Loucy (cell line): ENCODE results near the gene LY86.
A peak's percentile ranks its signal among the peaks of the same experiment; 100 is the strongest.

Source experiments
- H2AFZ ChIP-seq: fragments of 200-600 bp; sonication (generic); 2 replicates; pipeline ENCODE4 v1.6.0; 2016; ENCODE audit warnings: antibody characterized with exemption, mild to moderate bottlenecking, low read length, moderate library complexity
- H3F3A ChIP-seq: fragments of 200-600 bp; 2 replicates; pipeline ENCODE4 v1.6.0; 2016; ENCODE audit warnings: antibody characterized with exemption, low read depth, mild to moderate bottlenecking
- H3K27me3 ChIP-seq: fragments of 200-600 bp; sonication (generic); 2 replicates; pipeline ENCODE4 v1.6.1; 2014; ENCODE audit warnings: low read length, mild to moderate bottlenecking; ENCODE audit not compliant: insufficient read depth, poor library complexity, severe bottlenecking
- H3K36me3 ChIP-seq: fragments of 200-600 bp; sonication (generic); 2 replicates; pipeline ENCODE4 v1.6.1; 2016; ENCODE audit warnings: low read length; ENCODE audit not compliant: insufficient read depth
- H3K4me1 ChIP-seq: fragments of 200-600 bp; sonication (generic); 2 replicates; pipeline ENCODE4 v1.5.1; 2014; ENCODE audit warnings: low read length, mild to moderate bottlenecking; ENCODE audit not compliant: insufficient read depth, poor library complexity, severe bottlenecking
- H3K4me2 ChIP-seq: fragments of 200-600 bp; sonication (generic); 2 replicates; pipeline ENCODE4 v1.6.0; 2014; ENCODE audit warnings: antibody characterized with exemption, low read length, low read depth, mild to moderate bottlenecking; ENCODE audit not compliant: poor library complexity, severe bottlenecking
- H3K4me3 ChIP-seq: fragments of 200-600 bp; sonication (generic); 2 replicates; pipeline ENCODE4 v1.5.1; 2014; ENCODE audit warnings: low read length, mild to moderate bottlenecking, mixed read lengths; ENCODE audit not compliant: poor library complexity, severe bottlenecking
- H3K79me2 ChIP-seq: fragments of 200-600 bp; sonication (generic); 2 replicates; pipeline ENCODE4 v1.6.1; 2014; ENCODE audit warnings: low read length; ENCODE audit not compliant: insufficient read depth
- H3K9ac ChIP-seq: fragments of 200-600 bp; sonication (generic); 2 replicates; pipeline ENCODE4 v1.6.0; 2014; ENCODE audit warnings: mild to moderate bottlenecking, low read depth, low read length, moderate library complexity; ENCODE audit not compliant: poor library complexity, severe bottlenecking
- H3K9me2 ChIP-seq: fragments of 200-600 bp; sonication (generic); replicated peaks from 2 replicates; pipeline ENCODE4 v1.6.1; 2016; ENCODE audit warnings: low read depth, low read length, mixed read lengths
- H3K9me3 ChIP-seq: fragments of 200-600 bp; sonication (generic); 2 replicates; pipeline ENCODE4 v1.6.1; 2014; ENCODE audit warnings: mild to moderate bottlenecking, antibody characterized with exemption, low read length, low read depth; ENCODE audit not compliant: insufficient read depth
- H4K20me1 ChIP-seq: fragments of 200-600 bp; sonication (generic); 2 replicates; pipeline ENCODE4 v1.6.0; 2014; ENCODE audit warnings: antibody characterized with exemption, low read length, mild to moderate bottlenecking; ENCODE audit not compliant: insufficient read depth, poor library complexity, severe bottlenecking
- EZH2phosphoT487 ChIP-seq: fragments of 200-600 bp; IDR thresholded peaks from 2 replicates; pipeline ENCODE4 v1.6.1; 2018; ENCODE audit warnings: antibody characterized with exemption, mild to moderate bottlenecking, moderate library complexity, borderline replicate concordance
- TF ChIP-seq, protein P1 (sequence below): fragments of 200-600 bp; sonication (generic); conservative IDR thresholded peaks from 2 replicates; pipeline ENCODE4 v1.5.1; 2014; ENCODE audit warnings: mild to moderate bottlenecking, antibody characterized with exemption, low read length

LY86 gene

GRCh38 chr6:6694368-6694780 is 105.9 kb downstream of the LY86 start:
- H3K9ac ChIP-seq: no peak overlapping the region

GRCh38 chr6:6694825-6695624 is 106.5 kb downstream of the LY86 start:
- Histone ChIP-seq H3K27me3 (no peaks in the 10 kb centered on the region), H3K9me2 (no peaks in the 10 kb centered on the region), H3K36me3 (no peaks in the 10 kb centered on the region), H3K4me3 (no peak overlapping the region), H4K20me1 (no peaks in the 10 kb centered on the region), H3K9me3 (no peaks in the 10 kb centered on the region), H2AFZ (no peak overlapping the region), H3K79me2 (no peaks in the 10 kb centered on the region), H3K4me1 (peaks cover 30% of the 10 kb centered on the region), H3K9ac (no peak overlapping the region), H3K4me2 (no peak overlapping the region), H3F3A (no peaks in the 10 kb centered on the region)
- TF ChIP-seq EZH2phosphoT487: no peak
- TF ChIP-seq, protein P1, sequence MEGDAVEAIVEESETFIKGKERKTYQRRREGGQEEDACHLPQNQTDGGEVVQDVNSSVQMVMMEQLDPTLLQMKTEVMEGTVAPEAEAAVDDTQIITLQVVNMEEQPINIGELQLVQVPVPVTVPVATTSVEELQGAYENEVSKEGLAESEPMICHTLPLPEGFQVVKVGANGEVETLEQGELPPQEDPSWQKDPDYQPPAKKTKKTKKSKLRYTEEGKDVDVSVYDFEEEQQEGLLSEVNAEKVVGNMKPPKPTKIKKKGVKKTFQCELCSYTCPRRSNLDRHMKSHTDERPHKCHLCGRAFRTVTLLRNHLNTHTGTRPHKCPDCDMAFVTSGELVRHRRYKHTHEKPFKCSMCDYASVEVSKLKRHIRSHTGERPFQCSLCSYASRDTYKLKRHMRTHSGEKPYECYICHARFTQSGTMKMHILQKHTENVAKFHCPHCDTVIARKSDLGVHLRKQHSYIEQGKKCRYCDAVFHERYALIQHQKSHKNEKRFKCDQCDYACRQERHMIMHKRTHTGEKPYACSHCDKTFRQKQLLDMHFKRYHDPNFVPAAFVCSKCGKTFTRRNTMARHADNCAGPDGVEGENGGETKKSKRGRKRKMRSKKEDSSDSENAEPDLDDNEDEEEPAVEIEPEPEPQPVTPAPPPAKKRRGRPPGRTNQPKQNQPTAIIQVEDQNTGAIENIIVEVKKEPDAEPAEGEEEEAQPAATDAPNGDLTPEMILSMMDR: no peak

More at GRCh38 chr6:6694368-6694780, 105.9 kb downstream of the LY86 start:
- H3K79me2 ChIP-seq: no peaks in the 10 kb centered on the region
- no peak for TF ChIP-seq EZH2phosphoT487
- TF ChIP-seq, protein P1: peak; percentile 42
- H3K4me3 ChIP-seq: no peak overlapping the region
- H3K36me3 ChIP-seq: no peaks in the 10 kb centered on the region
- H3F3A ChIP-seq: no peaks in the 10 kb centered on the region
- no peak overlapping the region for H3K4me2 ChIP-seq
- H3K9me2 ChIP-seq: no peaks in the 10 kb centered on the region
- no peaks in the 10 kb centered on the region for H3K9me3 ChIP-seq
- no peaks in the 10 kb centered on the region for H3K27me3 ChIP-seq
- no peaks in the 10 kb centered on the region for H4K20me1 ChIP-seq
- peaks cover 23% of the 10 kb centered on the region for H3K4me1 ChIP-seq
- H2AFZ ChIP-seq: no peak overlapping the region

DNA sequence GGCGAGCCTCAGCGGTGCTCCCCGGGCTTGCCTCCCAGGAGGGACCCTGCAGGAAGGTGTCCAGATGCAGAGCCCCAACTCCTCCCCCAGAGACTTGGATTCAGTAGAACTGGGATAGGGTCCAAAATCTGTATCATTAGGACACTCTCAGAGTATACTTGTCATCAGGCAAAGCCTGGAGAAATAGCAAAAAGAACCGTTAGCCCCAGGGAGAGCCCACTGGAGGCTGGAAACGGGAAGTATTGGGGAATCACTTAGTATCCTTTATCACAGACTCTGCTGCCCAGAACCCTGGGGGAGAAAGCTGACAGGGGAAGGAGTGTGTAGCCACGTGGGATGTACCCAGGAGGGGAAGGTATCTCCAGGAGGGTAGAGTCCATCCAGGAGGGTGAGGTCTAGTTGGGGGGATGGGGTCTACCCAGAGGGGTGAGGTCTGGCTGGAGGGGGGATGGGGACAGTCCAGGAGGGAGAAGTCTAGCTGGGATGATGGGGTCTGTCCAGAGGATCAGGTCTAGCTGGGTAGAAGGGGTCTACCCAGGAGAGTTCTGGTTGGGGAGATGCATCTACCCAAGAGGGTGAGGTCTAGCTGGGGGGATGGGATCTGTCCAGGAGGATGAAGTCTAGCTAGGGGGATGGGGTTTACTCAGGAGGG is 107.2 kb downstream of the LY86 start:
- H3K4me2 ChIP-seq: no peak overlapping the region
- no peak overlapping the region for H3K4me3 ChIP-seq
- no peaks in the 10 kb centered on the region for H3K9me3 ChIP-seq
- no peak for TF ChIP-seq EZH2phosphoT487
- TF ChIP-seq, protein P1: no peak
- no peaks in the 10 kb centered on the region for H3K9me2 ChIP-seq
- no peaks in the 10 kb centered on the region for H3K27me3 ChIP-seq
- H3K79me2 ChIP-seq: no peaks in the 10 kb centered on the region; the same call in 1 of the 2 replicates
- peaks cover 37% of the 10 kb centered on the region for H3K4me1 ChIP-seq
- H2AFZ ChIP-seq: no peak overlapping the region
- H3K36me3 ChIP-seq: no peaks in the 10 kb centered on the region
- no peaks in the 10 kb centered on the region for H4K20me1 ChIP-seq
- H3F3A ChIP-seq: no peaks in the 10 kb centered on the region
- H3K9ac ChIP-seq: no peak overlapping the region
